AG04450 (cell line): ENCODE results near the gene C11orf97. TPM values are rescaled to one million over a fixed set of nuclear protein-coding genes. Genes with fewer than 3 reads are reported as not detected.

ENCODE experiments used
- CTCF ChIA-PET: fragments of 300-600, 350-600 bp; formaldehyde crosslinking; extraction: SDS; loops from one replicate; lab custom pipeline; 2022; ENCODE audit warnings: antibody characterized with exemption, inconsistent platforms; lab: Charles Lee
- POLR2A ChIA-PET: fragments of 350-600 bp; formaldehyde crosslinking; extraction: SDS; loops from one replicate; lab custom pipeline; 2021; ENCODE audit warnings: antibody characterized with exemption, inconsistent platforms; lab: Yijun Ruan, JAX
- DNase-seq: peaks from one replicate; pipeline ENCODE4 v3.0.0-alpha.2; 2011; ENCODE audit warnings: low read depth, low spot score
- H3K27ac ChIP-seq: one replicate; pipeline ENCODE4 v1.5.1; 2012; ENCODE audit warnings: low read depth, low read length, control low read depth
- H3K27me3 ChIP-seq: one replicate; pipeline ENCODE4 v1.6.0; 2012; ENCODE audit warnings: low read length; ENCODE audit not compliant: control insufficient read depth, insufficient read depth
- H3K4me3 ChIP-seq: 2 replicates; pipeline ENCODE4 v1.5.1; 2011; ENCODE audit warnings: mild to moderate bottlenecking, low read depth, low read length, control low read depth
- H3K9me3 ChIP-seq: 2 replicates; pipeline ENCODE4 v1.5.1; 2012; ENCODE audit warnings: low read length; ENCODE audit not compliant: control insufficient read depth, insufficient read depth
- CTCF ChIP-seq: IDR thresholded peaks from 2 replicates; pipeline ENCODE4 v1.5.1; 2011; ENCODE audit warnings: low read depth, low read length, control low read depth, inconsistent platforms
- polyA plus RNA-seq: library from polyadenylated mRNA; depleted of rRNA; stranded (reverse); fragments of >200 nt; gene quantifications from 2 replicates; pipeline ENCODE4 v1.2.3, GENCODE V29; 2011

The C11orf97 gene
- polyA plus RNA-seq, 1 experiment = not detected

GRCh38 chr11:94563176-94563847 is 51.1 kb downstream of the C11orf97 start:
- TF ChIP-seq CTCF = no peak; the same call in 1 of the 2 replicates
- Histone ChIP-seq H3K27ac (no peak overlapping the region), H3K4me3 (no peak overlapping the region), H3K9me3 (peaks cover 4% of the 10 kb centered on the region; the same call in 1 of the 2 replicates), H3K27me3 (no peaks in the 10 kb centered on the region)
- ChIA-PET POLR2A (no interaction called here), CTCF (interaction anchor here (0.6 to 2.2 kb wide), 4 partner anchors 39 to 668 kb away, joined by 3 to 6 read pairs (median 3); no protein-coding TSS in a partner anchor)
- DNase-seq = peak; percentile 18

- ChIA-PET CTCF (interaction anchor here (0.6 to 2.2 kb wide), 3 partner anchors 28 to 669 kb away, joined by 3 to 6 read pairs (median 3); no protein-coding TSS in a partner anchor), POLR2A (no interaction called here)
- Histone ChIP-seq H3K27ac (no peak overlapping the region), H3K9me3 (peaks cover 4% of the 10 kb centered on the region; the same call in 1 of the 2 replicates), H3K27me3 (no peaks in the 10 kb centered on the region), H3K4me3 (no peak overlapping the region)
- TF ChIP-seq CTCF = no peak
- no peak for DNase-seq
Observed at GRCh38 chr11:94563848-94564467, 51.7 kb downstream of the C11orf97 start.

GRCh38 chr11:94567181-94567670 is 55.0 kb downstream of the C11orf97 start, which contains the start of gene PIWIL4:
Gene PIWIL4 (plus strand): TSS chr11:94567368. CDS start chr11:94567519, 151 bp downstream.
- no peak for DNase-seq
- TF ChIP-seq CTCF = no peak
- ChIA-PET CTCF (no interaction called here), POLR2A (no interaction called here)
- no peaks in the 10 kb centered on the region for H3K27me3 ChIP-seq
- H3K27ac ChIP-seq = no peak within 1 kb of the TSS
- H3K9me3 ChIP-seq = peaks cover 4% of the 10 kb centered on the region; the same call in 1 of the 2 replicates
- H3K4me3 ChIP-seq = no peak within 1 kb of the TSS

- ChIA-PET POLR2A (no interaction called here), CTCF (interaction anchor here (0.6 kb wide), 1 partner anchor 33 kb away, joined by 5 read pairs; no protein-coding TSS in a partner anchor)
- Histone ChIP-seq H3K27me3 (no peaks in the 10 kb centered on the region), H3K9me3 (peaks cover 4% of the 10 kb centered on the region; the same call in 1 of the 2 replicates), H3K4me3 (no peak overlapping the region), H3K27ac (no peak overlapping the region)
- DNase-seq = no peak
- no peak for TF ChIP-seq CTCF
Observed at GRCh38 chr11:94568200-94568599, 55.9 kb downstream of the C11orf97 start.
